Stimulated activated CD8-positive, alpha-beta memory T cell treated with anti-CD3 and anti-CD28 coated beads, Interleukin-12 subunit alpha, Interleukin-12 subunit beta, amount 100 ng/mL, for 1 hour (primary cell): ENCODE results near the gene QDPR.
"Not testable (repeated sequence)": the region's sequence is repeated elsewhere in the genome, so short reads cannot be mapped to it uniquely, and the experiment has no call there.

Experiments
- DNase-seq: peaks from one replicate; pipeline ENCODE4 v3.0.0-alpha.2; 2020; ENCODE audit warnings: low read depth

QDPR gene

DNA sequence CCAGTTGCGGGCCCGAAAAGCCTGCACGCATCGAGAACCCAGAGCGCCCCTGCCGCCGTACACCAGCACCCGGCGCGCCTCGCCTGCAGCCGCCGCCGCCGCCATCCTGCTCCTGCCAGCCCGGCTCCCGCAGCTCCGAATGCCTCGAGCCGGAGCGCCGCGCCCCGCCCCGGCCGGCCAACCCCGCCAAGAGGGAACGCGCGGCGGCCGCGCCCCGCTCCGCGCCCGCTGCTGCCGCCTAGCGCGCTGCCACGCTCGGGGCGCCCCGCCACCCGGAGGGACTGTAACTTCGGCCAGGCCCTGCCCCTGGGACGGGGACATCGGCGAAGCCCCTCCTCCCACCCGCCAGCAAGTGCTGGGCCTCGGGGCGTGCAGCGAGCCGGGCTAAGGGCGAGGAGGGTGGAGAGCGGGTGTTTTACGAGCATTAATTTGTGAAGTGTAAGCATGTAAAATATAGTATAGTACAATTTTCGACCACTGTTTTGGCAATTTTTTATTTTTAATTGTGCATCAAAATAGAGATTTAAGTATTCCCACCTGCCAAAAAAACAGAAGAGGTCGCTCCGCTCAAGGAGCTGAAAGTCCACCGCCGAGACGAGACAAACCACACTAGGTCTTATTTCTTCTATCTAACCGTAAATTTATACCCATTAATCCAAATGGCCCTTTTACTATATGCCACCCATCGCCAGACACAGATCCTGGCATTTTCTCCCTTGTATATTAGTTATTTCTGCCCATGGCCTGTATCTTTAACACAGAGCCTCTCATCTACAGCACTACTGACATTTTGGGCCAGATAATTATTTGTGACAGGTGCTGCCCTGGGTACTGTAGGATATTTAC lies at the start of gene QDPR:
Gene QDPR, minus strand, starts transcription at position 141 of the 846 bp plus-strand sequence. Its CDS starts 36 bp downstream, at position 105.
- DNase-seq, result peak; percentile 41

DNA sequence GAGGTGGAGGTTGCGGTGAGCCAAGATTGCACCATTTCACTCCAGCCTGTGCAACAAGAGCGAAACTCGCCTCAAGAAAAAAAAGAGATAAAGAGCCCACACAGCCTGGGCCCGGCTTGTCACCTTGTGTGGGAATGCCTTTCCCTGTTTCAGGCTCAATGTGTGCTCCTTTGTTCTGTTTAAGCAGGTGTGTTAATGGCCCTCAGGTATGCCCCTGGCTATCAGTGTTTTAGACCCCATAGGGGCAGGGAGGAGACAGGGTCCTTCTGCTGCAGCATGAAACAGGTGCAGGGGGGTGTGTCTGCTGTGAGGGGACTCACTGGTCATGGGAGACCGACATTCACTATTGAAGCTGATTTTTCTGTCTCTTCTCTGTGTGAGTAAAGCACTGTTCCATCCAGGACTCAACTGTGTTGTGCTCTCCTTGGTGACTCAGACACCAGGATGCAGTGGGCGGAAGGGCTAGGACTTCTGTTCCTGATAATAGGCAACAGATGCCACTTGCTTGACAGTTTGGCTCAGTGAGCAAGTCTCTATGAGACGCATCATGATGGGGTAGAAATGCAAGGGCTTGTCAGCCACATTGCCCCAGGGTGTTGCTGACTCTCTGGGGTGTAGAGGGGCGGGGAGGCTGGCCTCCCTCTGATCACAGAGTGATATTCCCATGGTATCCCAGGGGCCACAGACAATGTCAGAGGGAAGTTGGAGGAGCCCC lies 49.5 kb upstream of the QDPR start:
- DNase-seq, result no peak

DNA sequence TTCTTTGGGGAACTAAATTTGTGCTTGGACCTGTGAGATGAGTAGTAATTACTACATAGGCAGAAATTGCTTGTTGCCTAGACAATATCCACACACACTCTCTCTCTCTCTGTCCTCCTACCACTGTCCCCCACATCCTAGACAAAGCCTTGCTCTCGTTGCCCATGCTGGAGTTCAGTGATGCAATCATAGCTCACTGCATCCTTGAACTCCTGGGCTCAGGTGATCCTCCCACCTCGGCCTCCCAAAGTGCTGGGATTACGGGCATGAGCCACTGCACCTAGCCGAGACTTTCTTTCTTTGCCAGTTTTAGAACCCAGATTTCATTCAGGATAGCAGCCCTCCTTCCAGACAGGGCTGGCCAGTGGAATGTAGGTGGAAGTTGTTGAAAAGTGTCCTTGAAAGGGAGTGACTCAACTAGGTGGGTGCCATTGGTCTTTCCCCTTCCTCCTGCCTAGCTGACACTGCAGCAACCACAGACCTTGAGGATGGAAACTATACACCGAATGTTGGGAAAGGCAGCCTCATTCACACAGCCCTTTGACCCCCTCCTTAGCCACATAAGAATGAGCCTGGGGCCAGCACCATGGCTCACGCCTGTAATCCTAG lies 48.3 kb upstream of the QDPR start:
- no peak for DNase-seq

DNA sequence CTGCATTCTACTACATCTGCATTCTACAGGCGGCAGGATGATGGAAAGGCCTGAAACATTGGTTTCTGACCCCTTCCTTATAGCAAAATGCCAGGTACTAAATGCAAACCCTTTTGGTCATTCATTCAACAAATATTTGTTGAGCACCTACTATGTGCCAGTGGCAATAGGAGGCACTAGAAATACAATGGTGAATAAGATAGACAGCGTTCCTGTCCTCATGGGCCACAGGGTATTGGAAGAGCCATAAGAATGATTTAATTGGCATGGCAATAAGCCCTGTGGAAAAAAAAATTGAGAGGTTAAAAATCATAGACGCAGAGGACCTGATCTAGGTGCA lies 47.8 kb upstream of the QDPR start:
- DNase-seq, result no peak

DNA sequence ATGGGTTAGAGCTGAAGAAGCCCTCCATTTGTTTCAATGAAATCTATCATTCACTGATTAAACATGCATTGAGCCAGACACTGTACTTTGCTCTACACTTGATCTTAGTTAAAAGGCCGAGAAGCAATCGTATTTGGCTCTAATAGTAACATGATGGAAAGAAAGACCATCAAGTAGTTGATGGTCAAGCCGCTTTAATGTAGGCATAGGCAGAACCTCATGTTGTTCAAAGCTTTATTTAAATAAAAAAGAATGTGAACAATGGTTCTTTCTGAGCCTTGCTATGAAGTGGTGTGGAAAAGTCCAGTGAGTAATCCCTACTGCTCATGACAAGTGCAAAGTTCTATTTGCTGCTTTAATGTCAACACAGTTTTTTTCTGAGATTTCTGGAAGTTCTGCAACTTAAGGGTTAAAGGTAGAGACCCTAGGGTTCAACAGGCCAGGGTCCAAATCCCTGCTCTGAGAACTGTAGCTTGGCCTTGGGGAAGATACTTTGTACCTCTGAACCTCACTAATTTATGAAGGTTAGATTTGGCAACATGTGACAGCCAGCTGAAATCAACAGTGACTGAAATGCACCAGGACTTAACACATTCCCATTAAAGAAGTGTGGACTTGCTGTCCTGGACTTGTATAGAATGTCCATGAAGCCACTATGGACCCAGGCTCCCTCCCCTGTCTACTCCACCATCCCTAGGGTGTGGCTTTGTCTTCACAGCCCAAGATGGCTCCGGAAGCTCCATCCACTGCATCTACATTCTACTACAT lies 47.2 kb upstream of the QDPR start:
- no peak for DNase-seq

DNA sequence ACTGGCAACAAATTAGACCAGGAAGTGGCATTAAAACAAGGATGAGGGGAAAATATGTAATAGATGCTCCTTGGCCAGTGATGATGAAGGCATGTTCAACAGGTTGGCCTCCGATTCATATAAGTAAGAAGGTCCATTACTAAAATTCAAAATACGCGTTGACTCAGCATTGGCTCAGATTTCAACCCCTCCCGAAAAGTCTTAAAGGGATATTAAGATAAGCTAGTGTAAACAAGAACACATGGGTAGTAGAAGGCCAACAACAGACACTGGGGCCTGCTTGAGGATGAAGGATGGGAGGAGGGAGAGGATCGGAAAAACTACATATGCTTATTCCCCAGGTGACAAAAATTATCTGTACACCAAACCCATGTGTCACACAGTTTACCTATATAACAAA lies 46.0 kb upstream of the QDPR start:
- no peak for DNase-seq

DNA sequence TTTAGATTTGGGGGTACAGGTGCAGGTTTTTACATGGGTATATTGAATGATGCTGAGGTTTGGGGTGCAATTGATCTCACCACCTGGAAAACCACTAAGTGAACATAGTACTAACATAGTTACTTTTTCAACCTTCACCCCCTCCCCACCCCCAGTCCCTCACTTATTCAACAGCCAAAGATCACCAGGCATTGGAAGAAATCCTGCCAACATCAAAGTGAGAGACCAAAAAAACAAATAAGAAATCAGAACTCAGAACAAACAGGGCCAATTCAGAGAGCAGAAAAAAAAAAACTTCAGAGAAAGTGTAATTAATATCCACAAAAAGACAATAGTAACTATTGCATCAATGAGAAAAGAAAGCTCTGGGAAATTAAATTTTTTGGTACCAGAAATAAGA lies 44.6 kb upstream of the QDPR start:
- no peak for DNase-seq

DNA sequence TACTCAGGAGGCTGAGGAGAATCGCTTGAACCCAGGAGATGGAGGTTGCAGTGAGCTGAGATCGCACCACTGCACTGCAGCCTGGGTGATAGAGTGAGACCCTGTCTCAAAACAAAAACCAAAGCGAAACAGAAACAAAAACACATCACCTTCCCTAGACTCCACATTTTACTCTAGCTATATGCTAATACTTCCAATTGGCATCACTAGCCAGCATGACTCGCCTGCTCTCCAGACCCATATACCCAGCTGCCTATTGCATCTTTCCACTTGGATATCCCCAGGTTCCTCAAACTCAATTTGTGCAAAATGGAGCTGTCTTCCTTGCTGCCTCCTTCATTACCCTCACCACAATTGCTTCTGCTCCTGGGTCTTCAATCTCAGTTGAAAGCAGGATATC lies 42.7 kb upstream of the QDPR start:
- DNase-seq, result no peak

DNA sequence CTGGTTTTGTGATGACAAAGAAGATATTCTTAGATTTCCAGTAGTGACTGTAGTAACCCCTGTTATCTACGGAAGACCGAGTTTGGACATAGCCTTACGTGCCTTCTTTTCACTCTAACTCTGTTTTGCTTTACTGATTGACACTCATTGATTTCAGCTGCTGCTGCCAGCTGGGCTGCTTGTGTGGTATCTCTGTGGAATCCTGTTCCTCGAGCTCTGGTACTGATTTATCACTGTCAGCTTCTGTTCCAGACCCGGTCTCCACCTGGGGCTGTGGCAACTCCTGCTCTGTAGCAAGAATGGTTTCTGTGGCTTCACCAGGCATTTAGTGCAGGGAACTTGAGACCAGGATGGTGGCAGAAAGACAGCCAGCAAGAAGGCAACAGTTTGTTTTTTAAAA lies 40.5 kb upstream of the QDPR start:
- DNase-seq, result no peak

DNA sequence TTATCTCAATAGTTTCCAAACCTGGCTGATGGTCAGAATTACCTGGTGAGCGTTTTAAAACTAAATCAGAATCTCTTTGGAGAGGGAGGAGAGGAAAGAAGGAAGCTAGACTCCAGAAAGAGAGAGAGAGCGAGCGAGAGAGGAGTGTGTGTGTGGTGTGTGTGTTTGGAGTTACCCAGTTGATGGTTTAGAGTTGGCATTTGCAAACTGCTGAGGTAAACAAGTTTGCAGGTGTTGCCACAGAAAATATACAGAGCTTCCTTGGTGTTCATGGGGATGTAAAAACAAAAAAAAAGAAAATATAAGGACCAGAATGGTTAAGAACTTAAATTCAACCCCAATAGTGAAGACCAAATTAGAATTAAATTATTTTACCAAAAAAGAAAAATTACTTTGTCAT lies 38.7 kb upstream of the QDPR start:
- DNase-seq, result no peak

DNA sequence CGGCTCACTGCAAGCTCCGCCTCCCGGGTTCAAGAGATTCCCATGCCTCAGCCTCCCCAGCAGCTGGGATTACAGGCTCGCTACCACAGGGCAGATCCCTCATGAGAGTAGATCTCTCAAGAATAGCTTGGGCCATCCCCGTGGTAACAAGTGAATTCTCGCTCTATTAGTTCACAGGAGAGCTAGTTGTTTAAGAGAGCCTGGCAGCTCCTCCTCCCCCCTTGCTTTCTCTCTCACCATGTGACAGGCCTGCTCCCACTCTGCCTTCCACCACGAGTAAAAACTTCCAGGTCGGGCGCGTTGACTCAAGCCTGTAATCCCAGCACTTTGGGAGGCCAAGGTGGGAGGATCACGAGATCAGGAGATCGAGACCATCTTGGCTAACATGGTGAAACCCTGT lies 34.8 kb upstream of the QDPR start:
- no peak for DNase-seq

DNA sequence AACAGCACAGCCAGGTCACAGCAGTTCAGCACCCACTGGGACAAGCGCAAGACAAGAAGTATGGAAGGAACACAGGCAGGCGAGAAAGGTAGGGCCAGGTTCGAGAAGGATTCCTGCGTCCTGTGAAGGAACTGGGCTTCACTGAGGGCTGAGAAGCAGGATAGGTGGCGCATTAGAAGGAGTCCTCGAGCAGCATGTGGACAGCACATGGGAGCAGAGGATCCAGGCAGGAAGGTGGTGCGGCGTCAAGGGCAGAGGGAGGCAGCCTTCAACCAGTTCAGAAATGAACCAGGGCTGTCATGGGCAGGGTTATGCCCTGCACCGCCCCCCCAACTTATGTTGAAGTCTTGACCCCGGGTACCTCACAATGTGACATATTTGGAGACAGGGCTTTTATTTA lies 34.3 kb upstream of the QDPR start:
- DNase-seq, result no peak

DNA sequence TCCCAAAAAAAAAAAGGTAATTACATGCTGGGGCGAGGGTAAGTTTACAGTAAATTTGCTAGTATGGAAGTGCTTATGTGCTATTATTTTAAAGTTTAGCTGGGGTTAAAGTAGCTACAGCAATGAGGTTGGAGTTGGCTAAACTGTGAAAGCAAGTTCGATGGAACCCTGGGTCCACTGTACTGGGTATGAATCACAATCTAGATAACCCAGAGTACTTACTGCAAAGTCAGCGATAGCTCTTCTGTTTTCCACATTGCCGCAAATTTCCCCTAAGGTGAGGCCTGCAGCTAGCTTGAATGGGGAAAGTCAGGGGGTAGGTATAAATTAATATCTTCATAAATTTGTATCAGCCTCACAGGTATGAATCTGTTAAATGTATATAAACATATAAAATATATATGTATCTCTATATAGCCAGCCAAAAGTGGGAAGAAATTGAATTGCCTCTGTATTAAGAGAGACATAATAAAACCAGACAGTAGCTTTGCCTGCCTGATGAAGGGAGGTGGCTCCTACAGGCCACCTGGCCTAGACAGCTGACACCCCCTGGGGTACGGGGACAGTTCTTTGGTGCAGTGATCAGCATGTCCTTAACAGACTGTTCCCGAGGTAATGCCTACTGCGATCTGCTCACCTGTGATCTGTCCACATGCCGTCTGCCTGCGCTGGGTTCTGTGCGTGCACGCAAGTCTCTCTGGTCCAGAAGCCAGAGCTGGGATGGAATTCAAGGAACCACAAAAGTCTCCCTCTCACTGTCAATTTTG lies 33.7 kb upstream of the QDPR start:
- DNase-seq, result no peak

DNA sequence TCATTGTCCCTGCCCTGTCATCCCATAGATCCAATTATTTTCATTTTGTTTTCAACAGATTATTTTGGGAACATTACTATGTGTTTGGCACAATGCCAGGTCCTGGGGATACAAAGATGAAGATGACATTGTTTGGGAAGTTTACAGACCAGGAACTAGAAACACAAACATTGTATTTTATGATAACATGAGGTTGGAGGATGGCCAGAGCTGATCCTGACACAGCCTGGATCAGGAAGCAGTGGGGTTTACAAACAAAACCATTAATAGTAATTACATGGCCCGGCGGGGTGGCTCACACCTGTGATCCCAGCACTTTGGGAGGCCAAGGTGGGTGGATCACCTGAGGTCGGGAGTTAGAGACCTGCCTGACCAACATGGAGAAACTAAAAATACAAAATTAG lies 32.9 kb upstream of the QDPR start:
- no peak for DNase-seq

DNA sequence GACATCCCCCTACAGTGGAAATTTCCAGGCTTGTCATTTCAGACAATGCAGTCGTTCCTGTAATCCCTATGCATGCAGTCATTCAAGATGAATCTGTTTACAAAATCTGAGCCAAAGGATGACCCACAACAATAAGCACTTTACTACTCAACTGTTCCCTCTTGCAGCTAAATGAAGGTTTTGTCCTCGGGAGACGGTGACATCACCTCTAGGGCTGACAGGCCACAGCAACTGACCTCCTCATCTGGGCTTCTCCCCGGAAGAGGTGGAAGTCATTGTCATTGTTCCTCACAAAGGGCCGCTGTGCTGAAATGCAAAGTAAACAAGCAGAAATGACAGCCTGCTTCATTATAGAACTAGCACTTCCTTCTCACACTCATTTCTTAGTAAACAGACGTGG lies 32.3 kb upstream of the QDPR start:
- DNase-seq, result no peak

DNA sequence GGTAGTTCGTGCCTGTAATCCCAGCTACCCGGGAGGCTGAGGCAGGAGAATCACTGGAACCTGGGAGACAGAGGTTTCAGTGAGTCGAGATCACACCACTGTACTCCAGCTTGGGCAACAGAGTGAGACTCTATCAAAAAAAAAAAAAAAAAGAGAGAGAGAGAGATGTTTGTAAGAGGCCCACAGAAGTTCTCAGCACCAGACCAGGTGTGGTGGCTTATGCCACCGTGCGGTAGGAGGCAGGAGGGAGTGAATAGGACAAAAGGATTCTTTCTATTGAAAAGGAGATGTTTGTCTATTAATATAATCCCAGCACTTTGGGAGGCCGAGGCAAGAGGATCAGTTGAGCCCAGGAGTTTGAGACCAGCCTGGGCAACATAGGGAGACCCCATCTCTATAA lies 25.2 kb upstream of the QDPR start:
- not testable (repeated sequence) for DNase-seq

DNA sequence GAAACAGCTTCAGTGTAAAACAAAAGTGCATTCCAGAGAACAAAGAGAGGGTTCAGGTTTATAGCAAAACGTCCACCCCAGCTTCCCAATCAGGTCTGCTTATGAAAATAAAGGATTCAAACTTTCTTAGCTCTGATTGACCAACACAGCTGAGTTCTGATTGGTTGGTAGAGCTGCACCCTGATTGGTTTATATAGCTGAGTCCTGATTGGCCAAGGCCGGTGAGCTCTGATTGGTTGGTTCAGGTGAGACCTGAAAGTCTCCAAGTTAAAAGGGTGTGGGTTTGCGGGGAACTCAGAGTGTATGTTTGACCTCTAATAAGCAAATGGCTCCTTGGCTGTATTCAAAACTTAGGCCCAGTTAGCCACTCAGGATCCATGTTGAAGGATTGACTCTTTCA lies 24.0 kb upstream of the QDPR start:
- no peak for DNase-seq

DNA sequence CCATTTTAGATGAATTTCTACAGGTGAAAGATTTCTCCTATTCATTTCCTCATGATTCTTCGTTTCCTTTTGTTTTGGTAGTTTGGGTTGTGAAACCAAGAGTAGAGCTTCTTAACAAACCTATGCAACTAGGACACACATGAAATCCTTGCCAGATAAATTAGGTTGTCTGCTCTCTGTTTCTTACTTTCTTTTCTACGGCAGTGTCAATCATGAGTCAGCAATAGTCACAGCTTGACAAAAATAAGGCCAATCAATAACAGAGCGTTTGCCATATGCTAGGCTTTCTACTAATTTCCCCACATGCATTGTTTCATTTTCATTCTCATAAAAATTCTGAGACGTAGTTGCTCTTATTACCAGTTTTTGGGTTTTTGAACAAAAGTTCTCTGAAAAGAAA lies 23.4 kb upstream of the QDPR start:
- no peak for DNase-seq

DNA sequence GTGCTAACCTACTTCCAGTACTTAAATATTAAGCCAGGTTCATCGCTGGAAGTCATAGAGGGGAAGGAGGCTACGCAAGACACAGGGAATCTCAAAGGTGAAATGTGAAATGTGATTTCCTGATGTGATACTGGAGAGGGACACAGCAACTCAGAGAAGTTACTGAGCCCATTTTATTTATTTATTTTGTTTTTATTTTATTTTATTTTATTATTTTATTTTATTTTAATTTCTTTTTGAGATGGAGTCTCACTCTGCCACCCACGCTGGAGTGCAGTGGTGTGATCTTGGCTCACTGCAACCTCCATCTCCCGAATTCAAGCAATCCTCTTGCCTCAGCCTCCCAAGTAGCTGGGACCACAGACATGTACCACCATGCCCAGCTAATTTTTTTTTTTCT lies 22.8 kb upstream of the QDPR start:
- no peak for DNase-seq

DNA sequence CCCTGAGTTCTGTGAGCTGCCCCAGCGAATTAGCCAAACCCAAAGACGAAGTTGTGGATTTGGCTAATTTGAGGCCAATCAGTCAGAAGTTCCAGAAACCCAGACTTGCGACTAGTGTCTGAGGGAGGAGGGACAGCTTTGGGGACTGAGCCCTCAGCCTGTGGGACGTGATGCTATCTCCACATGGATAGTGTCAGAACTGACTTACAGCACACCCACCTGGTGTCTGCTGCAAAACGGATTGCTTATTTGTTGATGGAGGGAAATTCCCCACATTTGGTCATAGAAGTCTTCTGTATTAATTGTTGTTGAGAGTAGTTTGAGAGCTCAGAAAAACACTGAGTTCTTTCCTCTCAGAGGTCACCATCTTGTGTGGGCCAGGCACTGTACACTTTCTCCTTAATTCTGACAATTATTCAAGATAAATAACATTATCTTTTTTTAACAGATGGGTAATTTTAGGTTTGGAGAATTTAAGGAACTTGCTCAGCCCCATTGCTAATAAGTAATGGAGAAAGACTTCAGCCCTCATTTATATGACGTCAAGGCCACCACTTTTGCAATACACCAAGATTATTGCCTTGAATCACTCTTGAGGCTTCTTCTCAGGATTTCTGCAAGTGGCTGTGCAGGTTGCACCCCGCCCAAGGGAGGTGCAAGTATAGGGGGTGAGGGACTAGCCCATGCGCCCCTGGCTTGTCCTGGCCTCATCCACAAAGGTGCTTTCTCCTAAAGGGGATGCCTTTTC lies 19.8 kb upstream of the QDPR start:
- no peak for DNase-seq

DNA sequence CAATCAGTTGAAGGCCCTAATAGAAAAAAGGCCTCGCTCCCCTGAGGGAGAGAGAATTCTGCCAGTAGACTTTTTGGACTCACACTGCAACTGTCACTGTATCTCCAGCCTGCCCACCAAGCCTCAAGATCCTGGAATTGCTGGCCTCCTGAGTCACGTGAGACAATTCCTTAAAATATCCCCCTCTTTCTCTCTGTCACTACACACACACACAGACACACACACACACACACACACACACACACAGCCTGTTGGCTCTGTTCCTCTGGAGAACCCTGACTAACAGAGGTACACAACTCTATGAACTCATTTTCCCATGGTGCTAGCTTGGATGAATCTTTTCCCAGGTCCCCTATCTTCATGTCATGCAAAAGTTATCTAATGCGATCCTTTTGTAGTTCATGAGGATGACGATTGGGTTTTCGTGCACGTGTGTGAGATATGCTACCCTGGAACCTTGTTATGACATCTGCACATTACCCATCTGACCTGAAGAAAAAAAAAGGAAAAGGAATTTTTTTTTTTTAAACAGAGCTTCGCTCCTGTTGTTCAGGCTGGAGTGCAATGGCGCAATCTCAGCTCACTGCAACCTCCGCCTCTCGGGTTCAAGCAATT lies 16.8 kb upstream of the QDPR start:
- DNase-seq, result no peak
